ENCODE results near the gene FNBP1.
"Not testable (repeated sequence)": the region's sequence is repeated elsewhere in the genome, so short reads cannot be mapped to it uniquely, and the experiment has no call there.

Gene FNBP1

GRCh38 chr9:130043654-130044623 is 950 bp upstream of the FNBP1 start:
- no peak for DNase-seq

DNA sequence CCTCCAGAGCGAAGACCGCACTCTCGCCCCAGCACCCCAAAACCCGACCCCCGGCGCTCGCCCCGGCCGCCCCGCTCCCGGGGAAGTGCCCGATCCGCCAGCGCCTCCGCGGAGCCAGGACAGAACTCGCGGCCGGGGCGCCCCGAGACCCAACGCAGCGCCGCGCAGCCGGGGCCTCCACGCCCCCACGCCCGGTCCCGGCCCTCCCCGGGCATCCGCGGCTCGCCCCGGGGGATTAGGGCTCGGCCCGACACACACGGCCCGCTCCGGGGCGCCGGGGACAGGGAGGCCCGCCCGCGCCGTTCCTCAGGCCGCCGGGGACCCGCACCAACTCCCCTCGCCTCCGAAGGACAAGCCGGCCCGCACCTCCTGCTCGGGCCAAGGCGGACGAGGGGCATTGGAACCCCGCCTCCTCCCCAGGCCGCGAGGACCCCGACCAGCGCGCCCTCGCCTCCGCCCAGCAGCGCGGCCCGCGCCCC is 544 bp downstream of the FNBP1 start:
- DNase-seq: no peak

DNA sequence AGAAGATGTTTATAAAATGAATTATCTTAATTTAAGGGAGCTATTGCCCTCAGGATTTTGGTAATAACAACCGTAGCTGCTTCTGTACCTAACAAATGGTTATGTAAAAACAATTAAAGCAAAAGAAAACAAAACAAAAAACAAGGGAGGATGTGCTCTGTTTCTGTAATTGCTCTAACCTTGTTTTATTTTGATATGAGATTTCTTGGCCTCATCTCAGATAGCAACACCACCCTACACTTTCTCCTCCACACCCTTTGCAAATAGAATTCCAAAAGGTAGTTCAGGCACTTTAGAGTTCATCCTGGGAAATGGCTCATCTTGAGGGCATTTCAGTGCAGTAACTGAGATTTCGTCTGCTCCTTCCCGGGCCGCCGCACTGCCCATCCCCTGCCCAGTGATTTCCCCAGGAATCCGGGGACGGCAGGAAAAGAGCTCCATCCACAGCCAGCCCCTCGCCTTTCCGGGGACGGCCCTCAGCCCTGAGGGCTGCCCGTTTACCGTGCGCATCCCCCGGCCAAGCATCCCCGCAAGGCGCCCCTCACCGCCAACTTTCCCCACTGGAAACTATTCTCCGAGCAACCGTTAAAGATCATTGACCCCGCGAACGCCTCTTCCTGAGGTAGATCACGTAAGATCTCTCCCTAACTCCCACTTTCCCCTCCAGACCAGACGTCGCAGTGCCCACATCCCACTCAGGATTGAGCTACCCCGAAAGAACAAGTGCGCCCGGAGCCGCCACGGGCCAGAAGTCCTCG is 1.2 kb downstream of the FNBP1 start:
- DNase-seq: no peak

GRCh38 chr9:130040984-130041647 is 1.9 kb downstream of the FNBP1 start:
- no peak for DNase-seq

DNA sequence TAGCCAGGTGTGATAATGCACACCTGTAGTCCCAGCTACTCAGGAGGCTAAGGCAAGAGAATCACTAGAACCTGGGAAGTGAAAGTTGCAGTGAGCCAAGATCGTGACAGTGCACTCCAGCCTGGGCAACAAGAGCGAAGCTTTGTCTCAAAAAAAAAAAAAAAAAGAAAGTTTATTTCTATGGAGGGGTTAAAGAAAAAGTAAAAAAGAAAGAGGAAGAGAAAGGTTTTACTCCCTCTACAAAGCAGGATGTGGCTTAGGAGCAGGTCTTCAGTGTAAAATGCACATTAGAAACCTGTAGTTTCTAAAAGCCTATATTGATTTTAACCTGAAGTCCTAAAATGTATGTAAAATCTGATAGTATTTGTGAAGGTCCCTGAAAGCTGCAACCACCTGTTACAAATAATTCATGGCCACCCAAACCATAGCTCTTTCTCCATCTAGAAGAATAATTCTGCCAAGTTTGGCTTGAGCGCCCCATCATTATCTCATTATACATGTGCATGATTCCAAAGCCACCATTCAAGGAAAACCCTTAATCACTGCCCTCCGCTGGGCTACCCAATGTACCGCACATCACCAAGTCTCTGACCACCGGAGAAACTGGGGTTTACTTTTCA is 3.4 kb downstream of the FNBP1 start:
- no peak for DNase-seq

DNA sequence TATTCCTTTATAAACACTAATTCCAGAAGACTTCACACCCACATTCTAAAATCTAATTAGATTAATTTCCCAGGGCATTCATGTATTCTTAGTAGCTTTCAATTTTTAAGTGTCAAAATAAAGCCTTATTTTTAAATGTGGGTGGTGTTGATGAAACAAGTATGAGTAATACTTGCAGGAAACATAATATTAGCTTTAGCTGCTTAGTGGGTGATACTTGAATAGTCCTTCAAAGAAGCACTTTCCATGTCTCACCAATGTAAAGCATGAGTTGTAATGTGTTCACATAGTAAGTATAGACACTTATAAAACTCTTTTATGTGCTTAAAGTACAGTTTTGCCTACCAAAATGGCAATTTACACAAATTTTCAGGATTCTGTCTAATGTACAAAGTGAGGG is 6.9 kb downstream of the FNBP1 start:
- no peak for DNase-seq

DNA sequence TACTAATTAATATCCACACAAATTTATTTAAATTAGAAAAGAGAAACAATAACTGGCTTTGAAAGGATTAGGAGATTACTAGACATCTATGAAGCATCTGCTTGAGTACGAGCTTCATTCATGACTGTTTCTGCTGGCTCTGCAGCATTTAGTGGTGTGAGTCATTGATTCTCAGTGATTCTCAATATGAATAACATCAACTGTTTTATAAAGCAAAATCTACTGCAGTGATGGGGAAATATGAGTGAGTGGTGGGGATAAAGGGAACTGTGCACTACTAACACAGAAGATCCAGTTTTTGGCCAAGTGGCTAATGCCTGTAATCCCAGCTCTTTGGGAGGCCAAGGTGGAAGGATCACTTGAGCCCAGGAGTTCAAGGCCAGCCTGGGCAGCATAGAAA is 8.4 kb downstream of the FNBP1 start:
- no peak for DNase-seq

DNA sequence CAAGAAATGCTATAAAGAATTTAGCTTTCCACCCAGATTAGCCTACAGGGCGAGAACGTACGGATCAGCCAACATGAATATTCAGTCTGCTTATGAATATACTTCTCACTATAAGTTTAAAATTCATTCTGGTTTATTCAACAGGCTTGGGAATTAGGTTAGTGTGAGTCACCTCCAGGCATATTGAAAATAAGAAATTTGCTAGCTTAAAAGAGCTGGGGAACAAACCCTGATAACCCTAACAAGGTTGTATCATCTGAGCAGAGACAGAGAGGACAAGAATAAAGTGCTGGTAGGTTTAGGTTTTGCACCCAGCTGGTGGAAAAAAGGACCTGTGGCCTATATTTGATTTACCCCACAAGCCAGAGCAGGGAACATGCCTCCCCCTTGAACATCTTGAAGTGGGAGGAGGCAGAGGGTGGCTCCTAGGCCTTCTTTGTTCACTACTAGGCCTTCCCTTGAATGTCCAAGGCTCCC is 12.3 kb downstream of the FNBP1 start:
- DNase-seq: no peak

DNA sequence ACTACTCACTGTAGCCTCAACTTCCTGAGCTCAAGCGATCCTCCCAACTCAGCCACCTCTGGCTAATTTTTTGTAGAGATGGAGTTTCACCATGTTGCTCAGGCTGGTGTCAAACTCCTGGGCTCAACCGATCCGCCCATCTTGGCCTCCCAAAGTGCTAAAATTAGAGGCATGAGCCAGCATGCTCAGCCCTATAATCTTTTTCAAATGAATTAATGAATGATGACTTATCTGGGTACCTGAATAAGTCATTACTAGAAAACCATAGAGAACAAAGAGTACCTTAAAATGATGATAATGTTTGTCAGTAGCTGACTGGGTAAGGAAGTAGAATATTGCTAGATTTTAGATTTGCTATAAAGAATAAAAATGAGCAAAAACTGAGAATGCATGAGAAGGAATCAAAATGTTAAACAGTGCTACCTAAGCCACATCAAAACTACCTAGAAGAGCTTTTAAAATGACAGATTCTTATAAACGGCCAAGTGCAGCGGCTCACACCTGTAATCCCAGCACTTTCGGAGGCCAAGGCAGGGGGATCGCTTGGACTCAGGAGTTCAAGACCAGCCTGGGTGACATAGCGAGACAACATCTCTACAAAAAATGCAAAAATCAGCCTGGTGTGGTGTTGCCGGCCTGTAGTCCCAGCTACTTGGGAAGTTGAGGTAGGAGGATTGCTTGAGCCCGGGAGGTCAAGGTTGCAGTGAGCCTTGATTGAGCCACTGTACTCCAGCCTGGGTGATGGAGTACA is 13.6 kb downstream of the FNBP1 start:
- DNase-seq: no peak

DNA sequence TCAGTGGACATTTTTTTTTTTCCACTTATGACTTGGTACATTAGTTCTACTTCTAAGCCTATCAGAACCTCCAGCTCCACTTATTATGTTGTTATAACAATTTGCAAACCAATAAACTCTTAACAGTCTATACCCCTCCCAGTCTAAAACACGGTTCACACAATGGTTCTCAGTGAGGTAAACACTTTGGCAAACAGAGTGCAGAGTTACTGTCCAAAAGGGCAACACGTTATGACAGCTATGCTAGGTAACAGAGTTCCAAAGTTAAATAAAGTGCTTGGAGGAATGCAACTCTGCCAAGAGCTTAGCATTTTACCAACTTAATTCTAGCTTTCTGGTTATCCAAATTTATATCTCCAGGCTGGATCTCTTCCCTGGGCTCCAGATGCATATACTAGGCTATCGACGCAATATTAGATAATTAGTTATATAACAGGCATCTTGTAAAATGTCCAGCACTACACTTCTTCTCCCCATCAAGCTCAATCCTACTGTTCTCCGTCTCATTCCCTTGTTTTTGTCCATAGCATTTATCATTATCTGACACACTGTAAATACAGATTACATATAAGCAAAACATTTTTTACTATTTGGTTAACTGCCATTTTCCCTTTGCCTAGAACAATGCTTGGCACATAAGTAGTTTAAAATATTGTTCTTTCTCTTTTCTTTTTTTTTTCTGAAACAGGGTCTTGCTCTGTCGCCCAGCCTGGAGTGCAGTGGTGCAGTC is 14.3 kb downstream of the FNBP1 start:
- no peak for DNase-seq

- no peak for DNase-seq
Measured at GRCh38 chr9:130027533-130028365, 15.2 kb downstream of the FNBP1 start.

DNA sequence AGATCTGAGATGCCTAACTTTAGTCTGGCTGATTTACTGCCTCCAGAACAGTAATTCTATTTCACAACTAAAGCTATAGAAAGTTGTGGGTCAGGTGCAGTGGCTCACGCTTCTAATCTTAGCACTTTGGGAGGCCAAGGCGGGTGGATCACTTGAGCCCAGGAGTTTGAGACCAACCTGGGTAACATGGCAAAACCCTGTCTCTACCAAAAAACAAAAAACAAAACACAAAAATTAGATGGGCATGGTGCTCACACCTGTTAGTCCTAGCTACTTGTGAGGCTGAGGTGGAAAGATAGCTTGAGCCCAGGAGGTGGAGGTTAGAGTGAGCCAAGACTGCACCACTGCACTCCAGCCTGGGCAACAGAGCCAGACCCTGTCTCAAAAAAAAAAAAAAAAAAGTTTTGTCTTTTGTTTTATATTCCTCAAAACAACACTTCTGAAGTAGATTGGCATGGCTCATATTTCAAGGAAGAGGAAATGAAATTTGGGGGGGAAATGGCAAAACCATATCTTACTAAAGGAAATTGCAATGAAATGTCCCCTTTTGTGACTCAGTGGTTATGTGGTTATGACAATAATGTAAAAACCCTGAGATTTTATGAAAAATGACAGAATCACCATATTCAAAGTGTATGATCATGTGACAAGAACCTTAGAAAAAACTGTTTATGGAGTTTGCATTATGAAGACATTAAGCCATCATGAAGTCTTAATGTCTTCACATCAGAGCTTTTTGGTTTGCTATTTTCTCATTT is 16.2 kb downstream of the FNBP1 start:
- DNase-seq: no peak

DNA sequence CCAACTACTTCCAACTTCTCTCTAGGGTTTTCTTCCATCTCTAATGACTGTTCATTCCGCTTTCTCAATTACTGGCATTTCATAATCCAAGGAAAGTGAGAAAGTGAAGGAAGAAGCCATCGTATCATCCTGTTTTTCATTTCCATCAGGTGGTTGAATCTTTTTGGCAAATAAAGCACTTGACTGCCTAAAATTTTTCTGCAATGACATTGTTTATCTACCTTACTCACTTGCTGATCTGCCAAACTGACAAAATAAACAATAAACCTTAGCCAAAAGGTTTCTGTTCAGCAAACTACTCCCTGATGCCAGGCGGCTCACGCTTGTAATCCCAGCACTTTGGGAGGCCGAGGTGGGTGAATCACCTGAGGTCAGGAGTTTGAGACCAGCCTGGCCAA is 18.4 kb downstream of the FNBP1 start:
- no peak for DNase-seq

DNA sequence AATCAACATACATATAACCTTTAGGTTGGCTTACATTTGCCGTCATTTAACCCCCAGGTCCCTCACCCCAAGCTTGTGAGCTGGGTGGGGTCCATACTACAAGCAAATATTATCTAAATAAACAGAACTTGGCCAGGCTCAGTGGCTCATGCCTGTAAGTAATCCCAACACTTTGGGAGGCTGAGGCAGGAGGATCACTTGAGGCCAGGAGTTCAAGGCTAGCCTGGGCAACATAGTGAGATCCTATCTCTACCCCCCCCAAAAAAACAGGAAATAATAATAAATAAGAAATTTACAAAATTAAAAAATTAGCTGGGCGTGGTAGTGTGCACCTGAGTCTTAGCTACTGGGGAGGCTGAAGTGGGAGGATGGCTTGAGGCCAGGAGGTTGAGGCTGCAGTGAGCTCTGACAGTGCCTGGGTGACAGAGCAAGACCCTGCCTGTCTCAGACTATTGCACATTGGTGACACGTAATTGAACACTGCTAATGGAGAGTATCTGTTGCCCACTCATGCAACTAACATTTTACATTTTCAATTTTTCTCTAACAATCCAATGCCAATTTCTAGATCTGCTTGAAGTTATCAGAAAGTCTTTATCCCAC is 18.9 kb downstream of the FNBP1 start:
- DNase-seq: no peak

DNA sequence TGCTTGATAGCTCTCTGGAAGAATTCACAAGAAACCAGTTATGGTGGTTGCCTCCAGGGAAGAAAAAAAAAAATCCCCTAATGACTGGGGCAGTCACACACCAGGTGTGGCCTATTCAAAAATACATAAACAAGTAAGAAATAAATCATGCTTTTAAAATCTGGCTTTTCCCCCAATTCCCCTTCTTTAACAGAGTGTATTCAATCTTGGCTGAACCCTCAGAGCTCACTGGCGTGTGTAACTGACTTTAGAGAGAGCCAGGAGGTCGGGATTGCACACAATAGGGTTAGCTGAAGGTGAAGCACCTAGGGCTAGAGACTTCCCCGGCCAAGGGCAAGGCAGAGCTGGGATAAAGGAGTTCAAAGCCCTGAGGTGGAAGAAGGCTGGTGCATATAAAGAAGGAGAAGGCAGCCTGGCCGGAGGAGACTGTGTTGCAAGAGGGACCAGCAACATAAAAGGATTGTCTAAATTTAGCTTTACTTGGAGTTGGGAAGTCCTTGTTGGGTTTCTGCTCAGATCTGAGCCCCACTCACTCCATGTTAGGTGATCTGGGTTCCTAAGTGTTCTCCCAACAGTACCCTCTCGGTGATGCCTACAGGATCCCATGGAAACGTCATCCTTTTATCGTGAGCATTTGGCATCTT is 19.7 kb downstream of the FNBP1 start:
- no peak for DNase-seq

DNA sequence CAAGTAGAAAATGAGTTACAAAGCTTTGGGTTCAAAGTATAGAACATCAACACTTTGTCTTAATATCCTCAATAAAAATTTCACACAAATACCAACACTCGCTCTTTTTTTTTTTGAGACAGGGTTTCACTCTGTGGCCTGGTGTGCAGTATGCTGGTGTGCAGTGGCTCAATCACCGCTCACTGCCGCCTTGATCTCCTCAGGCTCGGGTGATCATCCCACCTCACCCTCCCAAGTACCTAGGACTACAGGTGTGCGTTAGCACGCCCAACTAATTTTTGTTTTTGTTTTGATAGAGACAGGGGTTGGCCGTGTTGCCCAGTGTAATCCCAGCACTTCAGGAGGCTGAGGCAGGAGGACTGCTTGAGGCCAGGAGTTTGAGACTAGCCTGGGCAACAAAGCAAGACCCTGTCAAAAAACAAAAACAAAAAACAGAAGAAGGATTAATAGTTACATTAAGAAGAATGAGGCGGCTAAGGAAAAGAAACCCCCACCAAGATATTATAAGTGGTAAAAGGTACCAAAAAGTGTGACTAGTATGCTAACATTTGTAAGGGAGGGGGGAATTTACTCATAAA is 20.3 kb downstream of the FNBP1 start:
- DNase-seq: no peak

- DNase-seq: not testable (repeated sequence)
Measured at GRCh38 chr9:130021842-130022241, 21.1 kb downstream of the FNBP1 start.

DNA sequence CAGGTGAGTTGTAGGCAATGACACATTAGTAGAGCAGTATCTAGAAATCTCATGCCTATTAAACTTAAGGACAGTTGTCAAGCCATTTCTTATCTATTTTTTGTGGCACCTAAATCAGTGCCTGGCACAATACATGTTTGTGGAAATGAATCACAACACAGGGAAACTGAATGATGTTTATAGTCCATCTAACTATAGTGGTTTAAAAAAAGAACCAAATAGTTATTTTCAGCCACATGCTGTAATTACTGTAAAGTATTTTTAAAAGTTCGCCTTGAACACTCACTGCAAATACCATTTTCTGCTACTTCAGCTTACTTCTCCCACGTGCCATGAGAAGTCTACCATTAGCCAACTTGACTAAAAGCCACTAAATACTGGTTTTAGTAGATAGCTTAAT is 21.9 kb downstream of the FNBP1 start:
- no peak for DNase-seq
